ENCODE measurements around the gene MESP1.

MESP1 gene

DNA sequence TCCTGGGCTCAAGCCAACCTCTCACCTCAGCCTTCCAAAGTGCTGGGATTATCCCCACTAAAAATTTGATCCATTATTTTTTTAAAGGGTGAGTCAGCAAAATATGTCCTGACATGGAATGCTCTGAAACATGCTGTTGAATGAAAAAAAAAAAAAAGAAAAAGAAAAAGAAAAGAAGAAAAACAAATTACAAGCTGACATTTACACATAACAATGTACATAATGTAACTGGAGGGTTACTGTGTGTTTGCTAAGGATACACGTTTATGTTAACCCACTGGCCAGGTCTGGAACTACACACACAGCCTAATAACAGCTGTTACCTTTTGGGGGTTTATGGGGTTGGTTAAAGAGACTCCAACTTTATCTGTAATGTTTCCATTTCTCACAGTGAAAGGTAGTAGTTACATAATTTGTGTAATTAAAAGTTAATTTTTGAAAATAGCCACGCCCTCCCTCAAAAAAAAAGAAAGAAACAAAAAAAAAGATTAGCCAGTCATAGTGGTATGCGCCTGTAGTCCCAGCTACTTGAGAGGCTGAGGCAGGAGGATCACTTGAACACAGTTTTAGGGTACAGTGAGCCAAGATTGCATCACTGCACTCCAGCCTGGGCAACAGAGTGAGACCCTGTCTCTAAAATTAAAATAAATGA, 22.0 kb upstream of the MESP1 start:
- Histone ChIP-seq H3K9me3 (ENCODE audit: control insufficient read depth, insufficient read depth, low read length) (no peaks in the 10 kb centered on the region), H3K79me2 (ENCODE audit: control insufficient read depth, low read length) (no peaks in the 10 kb centered on the region), H3K9me2 (replicated peaks; ENCODE audit: control insufficient read depth, low read length) (no peaks in the 10 kb centered on the region), H3K4me3 (ENCODE audit: low read length) (no peak overlapping the region), H4K20me1 (ENCODE audit: control insufficient read depth, insufficient read depth, low read depth, low read length) (no peaks in the 10 kb centered on the region), H3K4me1 (ENCODE audit: control insufficient read depth, low read length) (no peaks in the 10 kb centered on the region), H3F3A (ENCODE audit: control insufficient read depth, insufficient read depth) (no peaks in the 10 kb centered on the region), H3K27ac (ENCODE audit: low read depth, low read length) (no peak overlapping the region), H3K27me3 (ENCODE audit: control insufficient read depth, low read length) (no peaks in the 10 kb centered on the region), H3K36me3 (ENCODE audit: control insufficient read depth, low read length) (no peaks in the 10 kb centered on the region), H3K4me2 (ENCODE audit: low read length) (no peak overlapping the region)
- TF ChIP-seq, protein P1, sequence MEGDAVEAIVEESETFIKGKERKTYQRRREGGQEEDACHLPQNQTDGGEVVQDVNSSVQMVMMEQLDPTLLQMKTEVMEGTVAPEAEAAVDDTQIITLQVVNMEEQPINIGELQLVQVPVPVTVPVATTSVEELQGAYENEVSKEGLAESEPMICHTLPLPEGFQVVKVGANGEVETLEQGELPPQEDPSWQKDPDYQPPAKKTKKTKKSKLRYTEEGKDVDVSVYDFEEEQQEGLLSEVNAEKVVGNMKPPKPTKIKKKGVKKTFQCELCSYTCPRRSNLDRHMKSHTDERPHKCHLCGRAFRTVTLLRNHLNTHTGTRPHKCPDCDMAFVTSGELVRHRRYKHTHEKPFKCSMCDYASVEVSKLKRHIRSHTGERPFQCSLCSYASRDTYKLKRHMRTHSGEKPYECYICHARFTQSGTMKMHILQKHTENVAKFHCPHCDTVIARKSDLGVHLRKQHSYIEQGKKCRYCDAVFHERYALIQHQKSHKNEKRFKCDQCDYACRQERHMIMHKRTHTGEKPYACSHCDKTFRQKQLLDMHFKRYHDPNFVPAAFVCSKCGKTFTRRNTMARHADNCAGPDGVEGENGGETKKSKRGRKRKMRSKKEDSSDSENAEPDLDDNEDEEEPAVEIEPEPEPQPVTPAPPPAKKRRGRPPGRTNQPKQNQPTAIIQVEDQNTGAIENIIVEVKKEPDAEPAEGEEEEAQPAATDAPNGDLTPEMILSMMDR (IDR thresholded peaks at IDR 0.05; ENCODE audit: low read depth, low read length, poor library complexity, severe bottlenecking), result peak; percentile 34
- TF ChIP-seq EZH2phosphoT487 (IDR thresholded peaks at IDR 0.05; ENCODE audit: borderline replicate concordance, low read length), result no peak

DNA sequence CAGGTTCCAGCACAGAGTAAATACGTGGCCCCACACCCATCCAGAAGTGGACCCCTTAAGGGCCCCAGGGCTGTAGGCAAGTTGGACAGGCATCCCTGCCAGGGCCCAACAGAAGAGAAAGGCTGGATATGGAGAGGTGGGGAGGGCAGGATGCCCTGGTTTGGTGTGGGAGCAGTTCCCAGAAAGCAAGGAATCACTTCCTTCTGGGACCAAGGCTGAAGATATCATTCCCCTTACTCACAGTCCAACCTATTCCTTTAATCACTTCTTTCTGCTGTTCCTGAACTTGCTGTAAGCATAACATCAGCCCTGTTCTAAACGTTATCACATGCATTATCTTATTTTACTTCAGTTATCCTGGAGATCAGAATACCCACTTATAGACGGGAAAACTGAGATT, 19.0 kb upstream of the MESP1 start:
- no peaks in the 10 kb centered on the region for H3K79me2 ChIP-seq (ENCODE audit: control insufficient read depth, low read length)
- no peaks in the 10 kb centered on the region for H3F3A ChIP-seq (ENCODE audit: control insufficient read depth, insufficient read depth)
- H3K4me1 ChIP-seq (ENCODE audit: control insufficient read depth, low read length), result no peaks in the 10 kb centered on the region
- no peak for TF ChIP-seq EZH2phosphoT487 (IDR thresholded peaks at IDR 0.05; ENCODE audit: borderline replicate concordance, low read length)
- TF ChIP-seq, protein P1 (IDR thresholded peaks at IDR 0.05; ENCODE audit: low read depth, low read length, poor library complexity, severe bottlenecking), result no peak
- H3K27ac ChIP-seq (ENCODE audit: low read depth, low read length), result no peak overlapping the region
- H3K9me2 ChIP-seq (replicated peaks; ENCODE audit: control insufficient read depth, low read length), result no peaks in the 10 kb centered on the region
- no peak overlapping the region for H3K4me2 ChIP-seq (ENCODE audit: low read length)
- no peaks in the 10 kb centered on the region for H3K9me3 ChIP-seq (ENCODE audit: control insufficient read depth, insufficient read depth, low read length)
- H3K4me3 ChIP-seq (ENCODE audit: low read length), result no peak overlapping the region
- no peaks in the 10 kb centered on the region for H3K36me3 ChIP-seq (ENCODE audit: control insufficient read depth, low read length)
- no peaks in the 10 kb centered on the region for H4K20me1 ChIP-seq (ENCODE audit: control insufficient read depth, insufficient read depth, low read depth, low read length)
- no peaks in the 10 kb centered on the region for H3K27me3 ChIP-seq (ENCODE audit: control insufficient read depth, low read length)

DNA sequence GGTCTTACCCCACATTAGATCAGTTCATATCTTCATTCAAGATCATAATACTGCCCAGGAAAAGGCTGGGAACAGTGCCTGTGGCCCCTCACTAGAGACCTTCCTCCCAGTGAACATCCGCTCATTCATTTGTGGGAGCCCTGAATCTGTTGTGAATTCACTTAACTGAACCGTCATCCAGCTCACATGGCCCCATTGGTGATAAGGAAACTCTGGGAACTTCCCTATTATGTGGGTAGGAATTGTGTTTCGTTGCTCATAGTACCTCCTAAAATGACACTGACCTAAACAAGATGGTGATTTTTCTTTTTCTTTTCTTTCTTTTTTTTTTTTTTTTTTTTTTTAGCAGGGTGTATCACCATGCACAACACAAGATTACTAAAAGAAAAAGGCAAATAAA, 18.3 kb upstream of the MESP1 start:
- Histone ChIP-seq H3K4me3 (ENCODE audit: low read length) (no peak overlapping the region), H3K27ac (ENCODE audit: low read depth, low read length) (no peak overlapping the region)
- TF ChIP-seq, protein P1 (IDR thresholded peaks at IDR 0.05; ENCODE audit: low read depth, low read length, poor library complexity, severe bottlenecking), result no peak
- TF ChIP-seq EZH2phosphoT487 (IDR thresholded peaks at IDR 0.05; ENCODE audit: borderline replicate concordance, low read length), result no peak

More for the DNA sequence above, 18.3 kb upstream of the MESP1 start:
- no peaks in the 10 kb centered on the region for H3F3A ChIP-seq (ENCODE audit: control insufficient read depth, insufficient read depth)
- no peak overlapping the region for H3K4me2 ChIP-seq (ENCODE audit: low read length)
- no peaks in the 10 kb centered on the region for H3K9me3 ChIP-seq (ENCODE audit: control insufficient read depth, insufficient read depth, low read length)
- H3K4me1 ChIP-seq (ENCODE audit: control insufficient read depth, low read length), result no peaks in the 10 kb centered on the region
- no peaks in the 10 kb centered on the region for H3K27me3 ChIP-seq (ENCODE audit: control insufficient read depth, low read length)
- H4K20me1 ChIP-seq (ENCODE audit: control insufficient read depth, insufficient read depth, low read depth, low read length), result no peaks in the 10 kb centered on the region
- H3K36me3 ChIP-seq (ENCODE audit: control insufficient read depth, low read length), result no peaks in the 10 kb centered on the region
- H3K79me2 ChIP-seq (ENCODE audit: control insufficient read depth, low read length), result no peaks in the 10 kb centered on the region
- H3K9me2 ChIP-seq (replicated peaks; ENCODE audit: control insufficient read depth, low read length), result no peaks in the 10 kb centered on the region
